NOMO-1 (cell line): ENCODE data around the gene CDCA8.
"Not testable (repeated sequence)": the region's sequence is repeated elsewhere in the genome, so short reads cannot be mapped to it uniquely, and the experiment has no call there.

Experiments used
- DNase-seq, 2 experiments: peaks; one replicate each; lab custom pipeline; 2025; ENCODE audit not compliant: unreplicated experiment in 2 of 2; lab: John Stamatoyannopoulos, UW

CDCA8 gene

DNA sequence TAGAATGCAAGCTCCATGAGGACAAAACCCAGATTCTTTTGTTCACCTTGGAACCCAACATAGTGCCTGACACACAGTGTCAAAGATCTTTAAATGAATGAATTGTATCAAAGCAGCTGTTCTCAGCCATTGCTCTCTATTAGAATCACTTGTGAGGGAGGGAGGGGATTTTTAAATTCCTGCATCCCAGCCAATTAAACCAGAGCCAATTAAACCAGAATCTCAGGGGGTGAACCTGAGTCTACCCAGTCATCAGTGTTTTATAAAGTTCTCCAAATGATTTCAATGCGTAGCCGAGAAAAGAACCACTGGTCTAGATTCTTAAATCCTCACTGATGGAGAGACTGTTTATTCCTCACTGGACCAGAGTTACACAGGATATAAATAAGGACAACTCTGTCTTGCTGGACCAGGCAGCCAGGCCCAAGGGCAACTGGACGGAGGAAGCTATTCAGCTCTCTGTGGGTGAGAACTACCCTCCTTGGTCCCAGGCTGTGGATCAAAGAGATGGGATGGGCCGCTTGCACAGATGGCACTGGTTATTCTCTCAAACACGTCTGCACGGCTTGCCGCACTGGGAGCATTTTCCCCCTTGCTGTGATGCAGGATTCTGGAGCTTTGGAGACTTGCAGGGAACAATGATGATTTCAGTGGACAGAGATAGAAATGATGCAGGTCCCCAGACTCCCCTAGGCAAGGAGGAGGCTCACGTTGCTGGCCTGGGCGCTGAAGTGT is 20.0 kb upstream of the CDCA8 start:
- DNase-seq, result no peak

DNA sequence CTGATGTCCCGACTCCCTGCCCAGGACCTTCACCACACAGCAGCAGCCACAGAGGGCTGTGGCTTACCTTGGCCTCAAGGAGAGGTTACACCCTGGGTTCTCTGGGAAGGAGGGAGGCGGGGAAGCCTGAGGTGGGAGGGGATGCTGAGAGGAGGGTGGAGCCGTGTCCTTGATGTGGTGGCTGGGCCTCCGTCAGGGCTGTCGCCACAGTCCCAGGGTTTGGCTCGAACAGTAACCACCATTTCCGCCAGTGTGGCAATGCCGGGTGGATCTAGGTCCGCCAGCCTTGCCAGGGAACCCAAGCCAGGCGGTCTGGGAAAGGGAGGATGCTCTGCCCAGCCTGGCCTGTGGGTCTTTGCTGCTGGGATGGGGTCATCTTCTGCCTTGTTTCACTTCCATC is 18.4 kb upstream of the CDCA8 start:
- DNase-seq, result no peak

DNA sequence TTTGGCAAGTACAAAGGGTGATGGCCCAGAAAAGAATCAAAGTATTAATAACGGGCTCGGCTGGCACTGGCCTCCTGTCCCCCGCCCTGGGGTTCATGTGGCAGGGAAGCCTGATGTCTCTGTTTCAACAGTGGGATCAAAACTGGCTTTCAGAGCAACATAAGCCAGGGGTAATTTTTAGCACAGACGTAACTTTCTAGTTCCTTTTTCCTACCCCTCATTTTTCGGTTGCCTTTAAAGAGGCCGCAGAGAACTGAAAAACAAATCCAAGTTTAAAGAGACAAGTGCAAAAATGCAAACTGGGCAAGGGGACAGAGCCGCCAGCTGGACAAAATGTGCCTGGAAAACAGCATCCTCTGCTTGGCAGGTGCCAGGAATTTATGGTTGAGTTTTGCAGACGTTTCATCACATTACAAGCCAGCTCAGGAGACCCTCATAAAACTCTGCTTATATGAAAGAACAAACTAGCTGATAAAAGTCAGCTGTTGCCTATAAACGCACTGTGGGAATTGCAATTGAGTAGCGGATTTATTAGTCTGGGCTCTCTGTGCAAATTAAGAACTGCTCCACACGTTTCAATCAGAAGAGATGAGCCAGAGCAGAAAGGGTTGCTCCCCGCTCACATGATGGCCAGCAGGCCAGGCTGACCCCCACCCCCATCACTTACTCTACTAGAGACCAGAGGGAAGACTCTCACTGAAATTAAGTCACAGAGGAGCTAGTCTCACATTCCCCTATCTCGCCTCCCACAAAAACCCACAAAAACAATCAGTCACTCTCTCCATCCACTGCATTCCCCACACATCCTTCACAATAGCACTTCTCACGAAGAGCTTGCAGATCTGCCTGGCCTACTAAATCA is 15.8 kb upstream of the CDCA8 start:
- peak; percentile 62 to 81 for DNase-seq

GRCh38 chr1:37677143-37677439 is 15.2 kb upstream of the CDCA8 start:
- peak in 1 of 2 experiments; percentile 2 for DNase-seq

- DNase-seq, result no peak
These were observed 14.5 kb upstream of the CDCA8 start for GRCh38 chr1:37677808-37678207.

GRCh38 chr1:37680933-37681332 is 11.4 kb upstream of the CDCA8 start:
- DNase-seq, result no peak

DNA sequence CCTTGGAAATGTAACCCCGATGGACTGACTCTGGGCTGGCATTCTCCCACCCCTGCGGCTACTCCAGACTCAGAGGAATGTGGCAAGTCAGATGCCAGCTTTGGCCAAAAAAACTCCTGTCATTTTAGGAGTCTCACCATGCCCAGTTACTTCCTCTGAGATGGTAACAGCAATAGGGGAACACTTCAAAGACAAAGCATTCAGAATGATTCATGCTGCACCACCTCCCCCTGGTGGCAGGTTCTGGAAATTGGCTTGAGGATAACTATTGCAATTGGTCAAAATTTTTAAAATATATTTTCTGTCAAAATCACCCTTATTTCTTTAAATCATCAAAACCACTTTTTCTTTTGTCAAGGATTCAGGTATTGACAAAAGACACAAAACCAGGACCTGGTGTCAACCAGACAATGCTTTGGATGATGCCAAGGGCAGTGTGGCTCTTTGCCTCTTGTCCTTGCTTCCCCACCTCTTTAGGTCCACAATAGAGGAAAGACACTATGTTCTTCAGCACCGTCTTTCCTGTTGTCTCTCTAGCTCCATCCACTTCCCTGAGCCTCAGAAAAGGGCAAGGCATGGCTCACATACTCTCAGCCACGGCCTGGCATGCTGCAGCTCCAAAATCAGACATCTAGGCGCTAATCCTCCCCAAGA is 9.9 kb upstream of the CDCA8 start:
- peak; percentile 9 to 77 for DNase-seq

DNA sequence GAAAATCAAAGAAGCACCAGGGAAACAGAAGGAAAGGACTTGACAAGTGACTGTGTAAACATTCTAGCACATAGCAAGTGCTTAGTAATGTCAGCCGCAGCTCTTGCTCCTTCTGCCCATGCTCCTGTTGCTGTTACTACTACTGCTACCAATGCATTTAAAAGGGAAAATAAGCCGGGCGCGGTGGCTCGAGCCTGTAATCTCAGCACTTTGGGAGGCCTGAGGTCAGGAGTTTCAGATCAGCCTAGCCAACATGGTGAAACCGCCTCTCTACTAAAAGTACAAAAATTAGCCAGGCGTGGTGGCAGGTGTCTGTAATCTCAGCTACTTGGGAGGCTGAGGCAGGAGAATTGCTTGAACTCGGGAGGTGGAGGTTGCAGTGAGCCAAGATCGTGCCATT is 8.1 kb upstream of the CDCA8 start:
- not testable (repeated sequence) for DNase-seq

DNA sequence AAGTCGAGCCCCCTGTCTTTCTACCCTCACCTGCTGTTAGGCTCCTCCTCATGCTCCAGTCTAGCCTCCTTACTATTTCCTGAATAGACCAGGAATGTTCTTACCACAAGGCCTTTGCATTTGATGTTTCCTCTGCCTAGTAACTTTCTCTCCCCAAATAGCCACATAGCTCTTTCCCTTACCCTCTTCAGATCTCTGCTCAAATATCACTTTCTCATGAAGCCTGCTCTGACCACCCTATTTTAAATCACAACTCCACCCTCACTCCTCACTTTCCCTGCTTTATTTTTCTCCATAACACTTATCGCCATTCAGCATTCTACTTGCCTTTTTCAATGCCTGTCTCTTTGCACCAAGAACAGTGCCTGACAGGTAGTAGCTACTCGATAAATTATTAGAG is 6.6 kb upstream of the CDCA8 start:
- DNase-seq, result no peak

GRCh38 chr1:37687764-37688163 is 4.6 kb upstream of the CDCA8 start:
- DNase-seq, result not testable (repeated sequence)

DNA sequence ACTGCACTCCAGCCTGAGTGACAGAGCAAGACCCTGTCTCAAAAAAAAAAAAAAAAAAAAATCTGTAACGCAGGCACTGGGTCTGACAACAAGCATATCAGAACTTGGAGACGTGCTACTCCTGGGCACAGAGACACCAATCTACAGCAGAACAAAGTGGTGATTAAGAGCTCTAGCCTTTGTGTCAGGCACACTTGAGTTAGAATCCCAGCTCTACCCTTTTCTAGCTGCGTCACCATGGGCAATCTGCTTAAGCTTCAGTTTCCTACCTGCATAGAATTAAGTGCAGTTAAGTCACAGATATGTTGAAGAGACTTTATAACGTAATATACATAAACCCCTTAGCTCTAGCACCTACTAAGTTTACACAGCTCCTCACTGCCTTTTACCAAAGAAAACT is 3.4 kb upstream of the CDCA8 start:
- no peak for DNase-seq

DNA sequence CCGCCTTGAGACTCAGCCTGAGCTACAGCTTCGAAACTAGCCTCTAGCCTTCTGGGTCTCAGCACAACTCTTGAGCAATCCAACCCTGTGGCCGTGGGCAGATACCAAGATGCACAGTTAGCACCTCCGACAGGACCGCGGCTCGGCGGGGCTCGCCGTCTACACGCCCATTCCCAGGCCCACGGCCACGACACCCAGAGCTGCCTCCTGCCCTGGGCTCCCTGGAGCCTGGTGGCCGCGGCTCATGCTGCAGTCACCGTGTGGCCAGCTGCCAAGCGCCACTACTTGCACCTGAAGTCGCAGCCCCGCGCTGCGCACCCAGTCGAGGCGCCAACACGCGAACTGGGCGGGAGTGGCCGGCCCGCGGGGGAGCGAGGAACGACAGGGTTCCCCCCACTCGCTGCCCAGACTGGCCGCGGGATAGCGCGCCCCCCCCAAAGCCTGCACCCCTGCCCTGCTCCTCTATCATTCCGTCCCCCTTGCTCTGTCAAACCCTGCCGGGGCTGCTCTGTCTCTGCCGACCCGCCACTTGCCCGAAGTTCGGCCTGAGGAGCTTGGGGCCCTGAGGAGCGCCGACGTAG is 729 bp upstream of the CDCA8 start:
- peak; percentile 61 to 64 for DNase-seq

DNA sequence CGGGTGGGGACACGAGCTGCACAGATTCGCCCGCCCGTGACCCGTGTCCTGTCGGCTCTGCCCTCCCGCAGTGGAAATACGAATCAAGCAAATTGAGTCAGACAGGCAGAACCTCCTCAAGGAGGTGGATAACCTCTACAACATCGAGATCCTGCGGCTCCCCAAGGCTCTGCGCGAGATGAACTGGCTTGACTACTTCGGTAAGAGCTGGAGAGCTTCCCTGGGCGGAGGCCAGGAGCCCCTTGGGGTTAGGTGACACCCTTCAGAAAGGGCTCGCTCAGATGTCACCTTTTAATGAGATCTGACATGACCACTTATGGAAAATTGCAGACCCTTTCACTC is 489 bp downstream of the CDCA8 start:
- DNase-seq, result peak in 1 of 2 experiments; percentile 27

DNA sequence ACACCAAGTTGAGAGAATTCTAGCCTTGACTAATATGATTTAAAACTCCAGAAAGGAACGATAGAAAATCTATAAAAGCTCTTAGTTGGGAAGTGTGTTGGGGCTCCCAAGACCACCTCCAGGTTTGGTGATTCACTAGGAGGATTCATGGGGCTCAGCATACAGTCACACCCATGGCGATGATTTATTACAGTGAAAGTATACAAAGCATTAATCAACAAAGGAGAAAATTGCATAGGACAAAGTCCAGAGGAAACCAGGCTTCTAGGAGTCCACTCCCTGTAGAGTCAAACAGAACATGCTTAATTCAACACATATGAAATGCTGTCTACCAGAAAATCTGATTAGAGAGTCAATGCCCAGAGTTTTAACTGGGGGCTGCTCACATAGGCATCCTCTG is 4.8 kb downstream of the CDCA8 start:
- DNase-seq, result no peak

- DNase-seq, result no peak
These were observed 5.4 kb downstream of the CDCA8 start for GRCh38 chr1:37697737-37698136.

DNA sequence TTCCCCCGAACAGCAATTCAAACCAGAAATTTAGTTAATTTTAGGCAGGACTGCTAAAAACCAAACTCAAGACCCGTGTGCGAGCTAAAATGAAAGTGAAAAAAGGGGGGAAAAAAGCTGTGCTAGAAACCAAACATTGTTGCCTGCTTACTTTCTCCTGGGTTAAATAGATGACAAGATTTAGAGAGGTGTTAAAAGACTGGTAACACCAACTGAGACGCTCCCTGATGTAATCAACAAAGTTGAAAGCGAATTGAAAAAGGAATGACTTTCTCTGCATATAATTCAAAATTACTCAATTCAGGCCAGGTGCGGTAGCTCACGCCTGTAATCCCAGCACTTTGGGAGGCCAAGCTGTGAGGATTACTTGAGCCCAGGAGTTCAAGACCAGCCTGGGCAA is 6.8 kb downstream of the CDCA8 start:
- DNase-seq, result no peak

DNA sequence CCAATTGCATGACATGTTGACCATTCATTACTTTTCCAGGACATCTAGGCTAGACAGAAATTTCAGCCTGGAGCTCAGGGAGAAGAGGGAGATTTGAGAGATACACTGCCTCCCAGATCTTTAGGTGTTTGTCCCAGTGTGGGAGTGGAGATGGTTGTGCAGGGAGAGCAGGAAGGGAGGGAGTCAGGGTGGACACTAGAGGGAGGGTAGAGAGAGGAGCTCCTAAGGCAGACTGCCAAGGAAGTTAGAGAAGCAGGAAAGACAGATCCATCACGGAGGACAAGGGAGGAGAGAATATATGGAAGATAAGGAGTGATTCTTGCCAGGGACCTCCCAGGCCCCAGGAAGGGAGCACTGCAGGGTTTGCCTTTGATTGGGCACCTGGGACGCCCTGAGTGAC is 8.7 kb downstream of the CDCA8 start:
- no peak for DNase-seq

DNA sequence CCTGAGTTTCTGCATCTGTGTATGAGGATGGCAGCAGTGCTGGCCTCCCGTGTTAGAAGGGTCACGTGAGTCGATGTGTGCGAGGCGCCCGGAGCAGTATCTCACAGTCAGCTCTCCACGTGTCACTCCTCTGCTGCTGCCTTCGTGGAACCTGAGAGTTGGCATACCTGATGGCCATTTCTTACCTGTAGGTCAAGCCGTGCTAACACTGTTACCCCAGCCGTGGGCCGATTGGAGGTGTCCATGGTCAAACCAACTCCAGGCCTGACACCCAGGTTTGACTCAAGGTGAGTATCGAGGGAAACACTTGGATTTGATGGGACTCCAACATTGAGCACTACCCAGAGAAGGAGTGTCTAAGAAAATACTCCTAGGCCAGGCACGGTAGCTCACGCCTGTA is 10.7 kb downstream of the CDCA8 start:
- DNase-seq, result no peak

DNA sequence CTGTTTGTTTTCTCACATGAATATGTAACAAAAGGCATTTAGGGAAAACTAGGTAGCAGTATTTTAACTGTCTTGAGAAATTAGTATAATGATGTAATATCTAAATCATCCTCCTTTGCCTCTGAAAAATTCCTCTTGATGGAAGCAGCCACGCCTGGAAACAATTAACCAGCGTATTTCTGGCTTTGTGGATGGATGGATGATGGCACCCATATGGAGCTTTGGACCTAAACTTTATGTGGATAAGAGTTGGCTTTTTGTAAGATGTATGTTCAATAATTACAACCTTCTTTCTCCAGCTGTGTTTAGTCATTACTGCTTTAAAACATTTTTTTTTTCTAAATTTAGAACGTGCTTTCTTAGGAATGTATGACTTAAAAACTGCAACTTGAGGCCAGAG is 12.7 kb downstream of the CDCA8 start:
- DNase-seq, result no peak

GRCh38 chr1:37705399-37705798 is 13.1 kb downstream of the CDCA8 start:
- no peak for DNase-seq

GRCh38 chr1:37708471-37708870 is 16.2 kb downstream of the CDCA8 start:
- no peak for DNase-seq

DNA sequence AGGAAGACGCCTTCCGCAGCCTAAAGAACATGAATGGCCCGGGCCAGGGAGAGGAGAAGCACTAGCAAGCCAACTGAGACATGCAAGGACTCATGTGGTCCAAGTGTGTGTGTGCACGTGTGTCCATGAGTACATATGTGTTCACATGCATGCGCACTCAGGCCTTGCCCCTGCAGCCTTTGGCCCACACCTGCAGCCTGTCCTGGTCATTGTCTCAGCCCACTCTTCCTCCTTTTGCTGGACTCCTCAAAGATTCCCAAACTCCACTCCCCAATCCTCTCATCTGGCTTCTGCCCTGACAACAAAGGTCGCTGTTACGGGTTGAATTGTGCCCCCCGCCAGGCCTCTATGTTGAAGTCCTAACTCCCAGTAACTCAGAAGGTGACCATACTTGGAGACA is 21.9 kb downstream of the CDCA8 start:
- no peak for DNase-seq
